Measurements from ENCODE around the gene MRTO4. TPM values are rescaled to one million over a fixed set of nuclear protein-coding genes. Genes with fewer than 3 reads are reported as not detected.

MRTO4 gene
- total RNA-seq, 1 experiment from 2014 or later: 79.3 TPM

DNA sequence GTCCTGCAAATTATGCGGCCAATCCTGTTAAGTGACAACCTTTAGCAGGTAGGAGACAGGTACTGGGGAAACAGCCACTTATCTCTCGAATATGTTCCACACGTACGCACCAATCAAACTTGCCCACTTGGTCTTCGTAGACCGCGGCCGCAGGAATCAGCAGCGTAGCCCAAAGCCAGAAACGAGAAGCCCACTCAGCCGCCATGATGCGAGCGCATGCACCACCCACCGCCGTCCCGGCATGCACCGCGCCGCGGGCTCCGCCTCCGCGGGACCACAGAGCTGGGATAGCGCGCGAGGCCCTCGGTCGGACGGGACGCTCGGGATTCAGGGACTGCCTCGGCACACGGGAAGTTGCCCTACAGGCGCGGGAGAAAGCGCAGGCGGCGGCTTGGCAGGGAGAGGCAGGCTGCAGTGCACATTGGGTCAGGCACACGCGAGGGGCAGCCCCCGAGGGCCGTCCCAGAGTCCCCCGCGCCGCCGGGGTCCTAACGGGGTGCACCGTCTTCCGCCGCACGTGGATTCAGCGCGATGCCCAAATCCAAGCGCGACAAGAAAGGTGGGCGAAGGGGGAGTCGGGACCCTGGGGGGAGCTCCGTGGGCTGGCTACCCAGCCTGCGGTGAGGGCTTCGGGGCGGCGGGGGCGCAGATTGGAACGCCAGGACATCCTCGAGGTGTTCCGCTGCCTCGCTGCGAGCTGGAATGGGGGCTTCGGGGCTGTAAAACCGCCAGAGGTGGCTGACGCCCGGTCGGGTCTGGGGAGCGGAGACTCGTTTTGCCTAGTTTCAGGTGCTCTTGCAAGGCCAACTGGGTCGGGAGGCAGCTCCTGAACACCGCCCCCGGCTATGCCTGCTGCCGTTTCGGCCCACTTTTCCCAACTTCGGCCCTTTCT, at the start of gene MRTO4, which contains the start of gene EMC1 (continued):
- TF ChIP-seq RAD21 (IDR thresholded peaks at IDR 0.05; ENCODE audit: low read depth): no peak
- TF ChIP-seq ATF3 (IDR thresholded peaks at IDR 0.05): no peak
- no peak for TF ChIP-seq EZH2phosphoT487 (IDR thresholded peaks at IDR 0.05; ENCODE audit: borderline replicate concordance)
- no peak for TF ChIP-seq CEBPB (IDR thresholded peaks at IDR 0.05; ENCODE audit: low read depth)
- peak; percentile 97 for TF ChIP-seq SIN3A (IDR thresholded peaks at IDR 0.05; ENCODE audit: low read depth)
- peak; percentile 88 for TF ChIP-seq EGR1 (IDR thresholded peaks at IDR 0.05; ENCODE audit: low read depth)
- no peak for TF ChIP-seq ELF1 (IDR thresholded peaks at IDR 0.05; ENCODE audit: borderline replicate concordance, low read depth)

GRCh38 chr1:19202396-19202795, 49.2 kb upstream of the MRTO4 start:
- no peak overlapping the region for H3K4me3 ChIP-seq (replicated peaks in 1 of 2; ENCODE audit: low read depth in 1 of 2, low read length in 2 of 2)
- intact Hi-C loops (cut with micrococcal nuclease): no loop called here
- ATAC-seq (no peak), DNase-seq (ENCODE audit: low read depth, low spot score) (no peak)
- peaks cover 0 to 4% of the 10 kb centered on the region in 2 experiments; a peak in 2 of 4 replicates for H3K4me1 ChIP-seq (ENCODE audit: control insufficient read depth in 1 of 2, insufficient read depth in 2 of 2, low read length in 2 of 2)
- H3K27me3 ChIP-seq (ENCODE audit: insufficient read depth, low read length): no peaks in the 10 kb centered on the region
- H3K36me3 ChIP-seq (ENCODE audit: control insufficient read depth in 1 of 2, insufficient read depth in 2 of 2, low read length in 2 of 2): peaks cover 23 to 27% of the 10 kb centered on the region in 2 experiments; a peak in 3 of 4 replicates
- H3K9me3 ChIP-seq (ENCODE audit: control insufficient read depth in 1 of 2, insufficient read depth in 1 of 2, low read depth in 1 of 2, low read length in 2 of 2): no peaks in the 10 kb centered on the region
- no peak overlapping the region for H3K9ac ChIP-seq (ENCODE audit: low read length)
- ChIA-PET POLR2A (no interaction called here), RAD21 (ENCODE audit: low non-redundant PET in 1 of 2, low total read pairs in 2 of 2, uncharacterized antibody in 2 of 2, unreplicated experiment in 2 of 2) (no interaction called here), CTCF (no interaction called here)
- no TSS peak for BruUV-seq (replicated peaks)
- no peaks in the 10 kb centered on the region for H3K9me2 ChIP-seq (ENCODE audit: insufficient read depth)
- H3K4me2 ChIP-seq (ENCODE audit: low read length): no peak overlapping the region
- no peak overlapping the region for H2AFZ ChIP-seq (ENCODE audit: low read depth, low read length, poor library complexity, severe bottlenecking)
- no peak overlapping the region for H3K27ac ChIP-seq (ENCODE audit: low read depth, low read length)
- no peaks in the 10 kb centered on the region; the same call in 1 of the 2 replicates for H4K20me1 ChIP-seq (ENCODE audit: insufficient read depth)
- peaks cover 92% of the 10 kb centered on the region for H3K79me2 ChIP-seq (ENCODE audit: insufficient read depth, low read length)
- TF ChIP-seq FOSL1 (IDR thresholded peaks at IDR 0.05; ENCODE audit: low read depth) (no peak), MAX (IDR thresholded peaks at IDR 0.05) (no peak), EZH2 (IDR thresholded peaks at IDR 0.05) (no peak), SRF (IDR thresholded peaks at IDR 0.05; ENCODE audit: low read depth) (no peak), TCF7L2 (IDR thresholded peaks at IDR 0.05; ENCODE audit: borderline replicate concordance, extremely low read depth, insufficient read depth, insufficient read length) (no peak), CBX3 (IDR thresholded peaks at IDR 0.05; ENCODE audit: low read depth) (no peak), CEBPB (IDR thresholded peaks at IDR 0.05; ENCODE audit: low read depth) (no peak), POLR2A (IDR thresholded peaks at IDR 0.05; ENCODE audit: borderline replicate concordance, extremely low read depth, insufficient read depth, insufficient read length) (no peak), RAD21 (IDR thresholded peaks at IDR 0.05; ENCODE audit: low read depth) (no peak), EGR1 (IDR thresholded peaks at IDR 0.05; ENCODE audit: low read depth) (no peak), YY1 (IDR thresholded peaks at IDR 0.05; ENCODE audit: extremely low read depth, insufficient replicate concordance, low read depth, low read length) (no peak), EZH2phosphoT487 (IDR thresholded peaks at IDR 0.05; ENCODE audit: borderline replicate concordance) (no peak), JUND (IDR thresholded peaks at IDR 0.05) (no peak), ATF3 (IDR thresholded peaks at IDR 0.05) (no peak)
- TF ChIP-seq, protein P1, sequence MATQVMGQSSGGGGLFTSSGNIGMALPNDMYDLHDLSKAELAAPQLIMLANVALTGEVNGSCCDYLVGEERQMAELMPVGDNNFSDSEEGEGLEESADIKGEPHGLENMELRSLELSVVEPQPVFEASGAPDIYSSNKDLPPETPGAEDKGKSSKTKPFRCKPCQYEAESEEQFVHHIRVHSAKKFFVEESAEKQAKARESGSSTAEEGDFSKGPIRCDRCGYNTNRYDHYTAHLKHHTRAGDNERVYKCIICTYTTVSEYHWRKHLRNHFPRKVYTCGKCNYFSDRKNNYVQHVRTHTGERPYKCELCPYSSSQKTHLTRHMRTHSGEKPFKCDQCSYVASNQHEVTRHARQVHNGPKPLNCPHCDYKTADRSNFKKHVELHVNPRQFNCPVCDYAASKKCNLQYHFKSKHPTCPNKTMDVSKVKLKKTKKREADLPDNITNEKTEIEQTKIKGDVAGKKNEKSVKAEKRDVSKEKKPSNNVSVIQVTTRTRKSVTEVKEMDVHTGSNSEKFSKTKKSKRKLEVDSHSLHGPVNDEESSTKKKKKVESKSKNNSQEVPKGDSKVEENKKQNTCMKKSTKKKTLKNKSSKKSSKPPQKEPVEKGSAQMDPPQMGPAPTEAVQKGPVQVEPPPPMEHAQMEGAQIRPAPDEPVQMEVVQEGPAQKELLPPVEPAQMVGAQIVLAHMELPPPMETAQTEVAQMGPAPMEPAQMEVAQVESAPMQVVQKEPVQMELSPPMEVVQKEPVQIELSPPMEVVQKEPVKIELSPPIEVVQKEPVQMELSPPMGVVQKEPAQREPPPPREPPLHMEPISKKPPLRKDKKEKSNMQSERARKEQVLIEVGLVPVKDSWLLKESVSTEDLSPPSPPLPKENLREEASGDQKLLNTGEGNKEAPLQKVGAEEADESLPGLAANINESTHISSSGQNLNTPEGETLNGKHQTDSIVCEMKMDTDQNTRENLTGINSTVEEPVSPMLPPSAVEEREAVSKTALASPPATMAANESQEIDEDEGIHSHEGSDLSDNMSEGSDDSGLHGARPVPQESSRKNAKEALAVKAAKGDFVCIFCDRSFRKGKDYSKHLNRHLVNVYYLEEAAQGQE (IDR thresholded peaks at IDR 0.05; ENCODE audit: low read depth): no peak
- TF ChIP-seq, protein P2, sequence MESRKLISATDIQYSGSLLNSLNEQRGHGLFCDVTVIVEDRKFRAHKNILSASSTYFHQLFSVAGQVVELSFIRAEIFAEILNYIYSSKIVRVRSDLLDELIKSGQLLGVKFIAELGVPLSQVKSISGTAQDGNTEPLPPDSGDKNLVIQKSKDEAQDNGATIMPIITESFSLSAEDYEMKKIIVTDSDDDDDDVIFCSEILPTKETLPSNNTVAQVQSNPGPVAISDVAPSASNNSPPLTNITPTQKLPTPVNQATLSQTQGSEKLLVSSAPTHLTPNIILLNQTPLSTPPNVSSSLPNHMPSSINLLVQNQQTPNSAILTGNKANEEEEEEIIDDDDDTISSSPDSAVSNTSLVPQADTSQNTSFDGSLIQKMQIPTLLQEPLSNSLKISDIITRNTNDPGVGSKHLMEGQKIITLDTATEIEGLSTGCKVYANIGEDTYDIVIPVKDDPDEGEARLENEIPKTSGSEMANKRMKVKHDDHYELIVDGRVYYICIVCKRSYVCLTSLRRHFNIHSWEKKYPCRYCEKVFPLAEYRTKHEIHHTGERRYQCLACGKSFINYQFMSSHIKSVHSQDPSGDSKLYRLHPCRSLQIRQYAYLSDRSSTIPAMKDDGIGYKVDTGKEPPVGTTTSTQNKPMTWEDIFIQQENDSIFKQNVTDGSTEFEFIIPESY (IDR thresholded peaks at IDR 0.05; ENCODE audit: extremely low read depth, insufficient replicate concordance, low read length): no peak
